ENCODE results near the gene PLBD1.

Gene PLBD1

DNA sequence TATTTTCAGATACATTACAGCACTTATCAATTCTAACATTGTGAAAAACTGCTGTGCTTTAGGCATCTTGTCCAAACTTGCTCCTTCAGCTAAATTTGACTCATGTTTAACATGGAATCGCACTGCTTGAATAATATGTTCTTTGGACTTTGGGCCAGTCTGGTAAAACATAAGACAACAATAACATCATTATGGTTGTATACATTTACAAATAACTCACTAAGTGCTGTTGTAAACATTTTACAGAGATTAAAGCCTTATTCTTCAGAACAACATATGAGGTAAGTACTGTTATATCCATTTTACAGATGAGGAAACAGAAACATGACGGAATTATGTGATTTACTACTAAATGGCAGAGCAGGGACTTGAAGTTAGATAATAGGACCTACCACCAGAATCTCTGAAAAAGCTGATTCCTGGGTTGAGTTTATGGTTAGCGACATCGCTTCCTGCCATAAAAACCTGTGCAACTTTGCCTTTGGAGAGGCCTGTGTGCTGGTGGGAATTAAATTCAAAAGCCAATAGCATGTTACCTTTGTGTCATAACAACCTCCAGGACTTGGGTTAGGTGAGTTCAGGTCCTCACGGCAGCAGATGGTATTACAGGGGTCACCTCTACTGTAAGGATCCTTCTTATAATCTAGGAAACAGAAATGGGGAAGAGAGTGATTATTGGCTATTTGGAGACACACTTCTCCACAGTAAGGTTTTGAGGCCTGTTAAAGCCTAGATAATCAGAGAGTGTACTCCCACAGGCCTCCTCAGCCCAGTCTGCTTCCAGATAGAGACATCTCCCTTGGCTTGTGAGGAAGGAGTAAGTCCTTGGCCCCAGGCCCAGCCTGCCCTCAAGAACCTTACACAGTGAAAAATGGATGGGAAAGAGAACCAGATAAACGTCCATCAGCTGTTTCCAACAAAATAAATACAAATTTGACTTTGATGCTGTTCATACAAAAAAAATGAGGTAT is 61.8 kb downstream of the PLBD1 start:
- DNase-seq, result no peak

DNA sequence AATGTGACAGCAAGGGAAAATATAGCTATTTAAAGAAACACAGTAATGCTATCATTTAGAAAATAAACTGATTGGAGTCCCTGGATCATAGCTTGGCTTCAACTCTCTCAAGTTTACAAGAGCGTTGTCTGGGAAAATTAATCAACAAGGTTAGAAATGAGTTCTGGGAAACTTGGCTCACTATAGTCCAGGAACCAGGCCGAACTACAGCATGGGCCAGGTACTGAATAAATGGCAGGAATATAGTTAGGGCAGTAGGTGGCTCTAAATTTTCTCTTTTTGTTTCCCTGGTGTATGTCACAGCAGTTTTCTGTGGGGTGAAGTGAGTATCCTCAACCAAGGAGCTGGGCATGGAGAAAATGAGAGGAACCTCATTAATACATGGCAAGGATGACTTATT is 72.4 kb downstream of the PLBD1 start:
- no peak for DNase-seq

DNA sequence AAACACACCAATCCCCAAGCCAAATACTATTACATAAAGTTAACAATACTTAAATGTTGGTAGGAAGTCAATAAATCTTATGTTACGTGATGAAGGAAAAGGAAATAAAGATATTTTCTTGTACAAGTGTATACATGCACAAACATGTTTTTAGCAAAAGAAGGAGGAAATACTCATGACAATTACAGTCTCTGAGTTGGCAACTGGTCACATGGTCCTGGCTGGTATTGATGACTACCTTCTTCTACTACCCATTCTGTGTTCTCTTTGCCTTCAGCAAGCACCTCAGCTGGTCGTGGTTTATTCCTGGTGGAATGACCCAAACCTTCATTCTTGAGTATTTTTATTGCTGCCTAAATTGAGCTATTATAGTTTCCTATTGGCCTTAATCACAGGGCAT is 84.8 kb downstream of the PLBD1 start:
- no peak for DNase-seq

DNA sequence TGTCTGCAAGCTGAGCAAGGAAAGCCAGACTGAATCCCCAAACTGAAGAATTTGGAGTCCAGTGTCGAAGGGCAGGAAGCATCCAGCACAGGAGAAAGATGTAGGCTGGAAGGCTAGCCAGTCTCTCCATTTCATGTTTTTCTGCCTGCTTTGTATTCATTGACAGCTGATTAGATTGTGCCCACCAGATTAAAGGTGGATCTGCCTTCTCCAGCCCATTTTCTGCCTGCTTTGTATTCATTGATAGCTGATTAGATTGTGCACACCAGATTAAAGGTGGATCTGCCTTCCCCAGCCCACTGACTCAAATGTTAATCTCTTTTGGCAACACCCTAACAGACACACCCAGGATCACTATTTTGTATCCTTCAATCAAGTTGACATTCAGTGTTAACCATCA is 85.3 kb downstream of the PLBD1 start:
- no peak for DNase-seq

DNA sequence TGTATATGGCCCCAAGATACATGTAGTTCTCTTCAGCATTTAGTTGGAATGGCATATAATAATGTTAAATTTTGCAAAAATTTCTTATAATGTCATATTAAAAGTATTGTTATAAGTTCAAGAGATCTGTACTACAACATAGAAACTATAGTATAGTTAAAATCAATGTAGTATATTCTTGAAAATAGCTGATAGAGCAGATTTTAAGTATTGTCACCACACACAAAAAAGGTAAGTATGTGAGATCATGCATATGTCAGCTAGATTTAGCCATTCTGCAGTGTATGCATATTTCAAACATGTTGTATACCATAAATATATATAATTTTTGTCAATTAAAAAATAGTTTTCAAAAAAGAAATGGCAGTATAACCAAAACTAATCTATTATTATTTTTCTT is 86.5 kb downstream of the PLBD1 start:
- DNase-seq, result no peak

GRCh38 chr12:14479004-14479403 is 88.7 kb downstream of the PLBD1 start:
- no peak for DNase-seq

GRCh38 chr12:14473707-14474287 is 93.9 kb downstream of the PLBD1 start:
- no peak for DNase-seq

DNA sequence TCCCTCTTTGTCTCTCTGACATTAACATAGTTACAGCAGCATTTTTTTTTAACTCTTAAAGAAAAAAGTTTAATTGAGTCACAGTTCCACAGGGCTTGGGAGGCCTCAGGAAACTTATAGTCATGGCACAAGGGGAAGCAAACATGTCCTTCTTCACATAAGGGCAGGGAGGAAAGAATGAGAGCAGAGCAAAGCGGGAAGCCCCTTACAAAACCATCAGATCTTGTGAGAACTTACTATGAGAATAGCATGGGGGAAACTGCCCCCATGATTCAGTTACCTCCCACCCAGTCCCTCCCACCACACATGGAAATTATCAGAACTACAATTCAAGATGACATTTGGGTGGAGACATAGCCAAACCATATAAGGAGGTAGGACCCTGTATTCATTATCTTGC is 96.2 kb downstream of the PLBD1 start:
- no peak for DNase-seq

DNA sequence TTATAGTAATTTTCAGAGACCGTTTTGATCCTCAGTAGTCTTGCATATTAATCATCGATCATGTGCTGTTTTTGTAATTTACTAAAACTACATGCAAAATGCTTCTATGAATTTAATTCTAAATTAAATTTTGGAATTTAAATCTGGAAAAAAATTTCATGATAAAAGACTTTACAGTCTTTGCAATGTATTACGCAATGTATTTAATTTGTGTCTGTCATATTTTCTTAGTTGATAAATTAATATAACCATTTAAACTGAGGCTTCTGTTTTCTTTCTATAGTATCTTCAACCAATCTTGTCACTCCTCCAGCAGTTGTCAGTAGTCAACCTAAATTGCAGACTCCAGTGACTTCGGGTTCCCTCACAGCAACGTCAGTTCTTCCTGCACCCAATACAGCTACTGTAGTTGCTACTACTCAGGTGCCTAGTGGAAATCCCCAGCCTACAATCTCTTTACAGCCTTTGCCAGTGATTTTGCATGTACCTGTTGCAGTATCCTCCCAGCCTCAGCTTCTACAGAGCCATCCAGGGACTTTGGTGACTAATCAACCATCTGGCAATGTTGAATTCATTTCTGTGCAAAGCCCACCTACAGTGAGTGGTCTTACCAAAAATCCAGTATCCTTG is 107.4 kb downstream of the PLBD1 start:
- peak in 1 of 14 donors; percentile 3 for DNase-seq

- no peak for DNase-seq
These were observed 113.4 kb downstream of the PLBD1 start for GRCh38 chr12:14454098-14454907.
